Esophagus squamous epithelium (tissue), 4 donors: ENCODE data around the gene SLC6A19.

Experiments used
- POLR2A ChIP-seq, 4 donors: fragments of 450-650 bp; IDR thresholded peaks; one replicate each; pipeline ENCODE4 v1.6.1; 2017; ENCODE audit warnings: antibody characterized with exemption in 4 of 4, mild to moderate bottlenecking in 4 of 4, moderate library complexity in 3 of 4
- TF ChIP-seq, protein P1 (sequence below), 6 experiments: fragments of 450-650 bp in 4 of 6; fragments of 200-600 bp in 2 of 6; sonication (generic) in 2 of 6; IDR thresholded peaks; one replicate each; pipeline ENCODE4 v1.5.1; 2016 to 2019; ENCODE audit warnings: antibody characterized with exemption in 6 of 6, mild to moderate bottlenecking in 4 of 6, moderate library complexity in 4 of 6

- TF ChIP-seq, protein P1, sequence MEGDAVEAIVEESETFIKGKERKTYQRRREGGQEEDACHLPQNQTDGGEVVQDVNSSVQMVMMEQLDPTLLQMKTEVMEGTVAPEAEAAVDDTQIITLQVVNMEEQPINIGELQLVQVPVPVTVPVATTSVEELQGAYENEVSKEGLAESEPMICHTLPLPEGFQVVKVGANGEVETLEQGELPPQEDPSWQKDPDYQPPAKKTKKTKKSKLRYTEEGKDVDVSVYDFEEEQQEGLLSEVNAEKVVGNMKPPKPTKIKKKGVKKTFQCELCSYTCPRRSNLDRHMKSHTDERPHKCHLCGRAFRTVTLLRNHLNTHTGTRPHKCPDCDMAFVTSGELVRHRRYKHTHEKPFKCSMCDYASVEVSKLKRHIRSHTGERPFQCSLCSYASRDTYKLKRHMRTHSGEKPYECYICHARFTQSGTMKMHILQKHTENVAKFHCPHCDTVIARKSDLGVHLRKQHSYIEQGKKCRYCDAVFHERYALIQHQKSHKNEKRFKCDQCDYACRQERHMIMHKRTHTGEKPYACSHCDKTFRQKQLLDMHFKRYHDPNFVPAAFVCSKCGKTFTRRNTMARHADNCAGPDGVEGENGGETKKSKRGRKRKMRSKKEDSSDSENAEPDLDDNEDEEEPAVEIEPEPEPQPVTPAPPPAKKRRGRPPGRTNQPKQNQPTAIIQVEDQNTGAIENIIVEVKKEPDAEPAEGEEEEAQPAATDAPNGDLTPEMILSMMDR (IDR thresholded peaks at IDR 0.05), result no peak
- TF ChIP-seq POLR2A (IDR thresholded peaks at IDR 0.05), result no peak
Measured at GRCh38 chr5:1201327-1202025, at the start of gene SLC6A19.
